ENCODE measurements around the gene RHEX. TPM values are rescaled to one million over a fixed set of nuclear protein-coding genes. Genes with fewer than 3 reads are reported as not detected.

Gene RHEX
- total and polyA plus RNA-seq, 2 of the 13 experiments (the other 11 are each of a cell fraction or from before 2014, with no cell fraction given): 1.4 to 2.7 TPM

DNA sequence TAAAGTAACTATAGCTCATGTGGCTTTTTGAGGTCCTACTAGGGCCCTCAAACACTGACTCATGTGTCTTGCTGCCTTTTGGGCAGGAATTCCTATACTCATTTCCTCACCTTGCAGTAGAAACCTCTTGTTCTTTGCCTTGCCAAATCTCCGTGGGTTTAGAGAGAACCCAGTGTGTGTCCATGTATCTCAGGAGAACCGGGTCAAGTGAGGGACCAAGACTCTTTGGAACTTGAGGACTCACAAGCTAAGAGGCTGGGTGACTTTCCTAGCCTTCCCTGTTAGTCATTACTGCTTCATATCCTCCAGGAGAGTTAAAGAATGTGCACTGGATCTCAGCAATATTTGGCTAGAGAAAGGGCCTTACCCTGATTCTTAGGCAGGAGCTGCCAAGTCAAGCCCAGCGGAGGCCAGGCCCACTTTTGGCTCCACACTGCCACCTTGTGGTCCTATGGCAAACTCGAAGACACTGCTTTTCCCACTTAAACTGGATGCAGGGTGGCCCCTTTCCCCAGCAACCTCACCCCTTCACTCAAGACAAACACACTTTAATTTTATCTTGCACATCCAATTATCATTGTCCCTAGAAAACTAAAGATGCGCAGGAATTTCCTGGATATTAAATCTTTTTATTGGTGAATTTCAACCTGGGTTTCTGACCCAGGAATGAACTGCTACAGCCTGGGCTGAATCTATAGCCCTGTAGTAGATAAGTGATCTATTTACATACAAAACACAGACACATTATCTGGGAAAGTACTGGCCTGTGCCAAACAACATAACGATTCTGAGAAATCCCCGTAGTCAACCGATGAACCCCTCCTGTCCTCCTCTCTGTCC, 53.6 kb downstream of the RHEX start (continued):
- TF ChIP-seq, protein P1, sequence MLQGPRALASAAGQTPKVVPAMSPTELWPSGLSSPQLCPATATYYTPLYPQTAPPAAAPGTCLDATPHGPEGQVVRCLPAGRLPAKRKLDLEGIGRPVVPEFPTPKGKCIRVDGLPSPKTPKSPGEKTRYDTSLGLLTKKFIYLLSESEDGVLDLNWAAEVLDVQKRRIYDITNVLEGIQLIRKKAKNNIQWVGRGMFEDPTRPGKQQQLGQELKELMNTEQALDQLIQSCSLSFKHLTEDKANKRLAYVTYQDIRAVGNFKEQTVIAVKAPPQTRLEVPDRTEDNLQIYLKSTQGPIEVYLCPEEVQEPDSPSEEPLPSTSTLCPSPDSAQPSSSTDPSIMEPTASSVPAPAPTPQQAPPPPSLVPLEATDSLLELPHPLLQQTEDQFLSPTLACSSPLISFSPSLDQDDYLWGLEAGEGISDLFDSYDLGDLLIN (CRISPR knock-in tag; IDR thresholded peaks at IDR 0.05; ENCODE audit: borderline replicate concordance): no peak
- no peak for TF ChIP-seq CENPT (CRISPR knock-in tag; IDR thresholded peaks at IDR 0.05; ENCODE audit: low read depth)
- TF ChIP-seq, protein P2, sequence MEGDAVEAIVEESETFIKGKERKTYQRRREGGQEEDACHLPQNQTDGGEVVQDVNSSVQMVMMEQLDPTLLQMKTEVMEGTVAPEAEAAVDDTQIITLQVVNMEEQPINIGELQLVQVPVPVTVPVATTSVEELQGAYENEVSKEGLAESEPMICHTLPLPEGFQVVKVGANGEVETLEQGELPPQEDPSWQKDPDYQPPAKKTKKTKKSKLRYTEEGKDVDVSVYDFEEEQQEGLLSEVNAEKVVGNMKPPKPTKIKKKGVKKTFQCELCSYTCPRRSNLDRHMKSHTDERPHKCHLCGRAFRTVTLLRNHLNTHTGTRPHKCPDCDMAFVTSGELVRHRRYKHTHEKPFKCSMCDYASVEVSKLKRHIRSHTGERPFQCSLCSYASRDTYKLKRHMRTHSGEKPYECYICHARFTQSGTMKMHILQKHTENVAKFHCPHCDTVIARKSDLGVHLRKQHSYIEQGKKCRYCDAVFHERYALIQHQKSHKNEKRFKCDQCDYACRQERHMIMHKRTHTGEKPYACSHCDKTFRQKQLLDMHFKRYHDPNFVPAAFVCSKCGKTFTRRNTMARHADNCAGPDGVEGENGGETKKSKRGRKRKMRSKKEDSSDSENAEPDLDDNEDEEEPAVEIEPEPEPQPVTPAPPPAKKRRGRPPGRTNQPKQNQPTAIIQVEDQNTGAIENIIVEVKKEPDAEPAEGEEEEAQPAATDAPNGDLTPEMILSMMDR (CRISPR knock-in tag; IDR thresholded peaks at IDR 0.05): peak; percentile 95
- TF ChIP-seq KLF9 (CRISPR knock-in tag; IDR thresholded peaks at IDR 0.05; ENCODE audit: low read depth): no peak
- TF ChIP-seq, protein P3, sequence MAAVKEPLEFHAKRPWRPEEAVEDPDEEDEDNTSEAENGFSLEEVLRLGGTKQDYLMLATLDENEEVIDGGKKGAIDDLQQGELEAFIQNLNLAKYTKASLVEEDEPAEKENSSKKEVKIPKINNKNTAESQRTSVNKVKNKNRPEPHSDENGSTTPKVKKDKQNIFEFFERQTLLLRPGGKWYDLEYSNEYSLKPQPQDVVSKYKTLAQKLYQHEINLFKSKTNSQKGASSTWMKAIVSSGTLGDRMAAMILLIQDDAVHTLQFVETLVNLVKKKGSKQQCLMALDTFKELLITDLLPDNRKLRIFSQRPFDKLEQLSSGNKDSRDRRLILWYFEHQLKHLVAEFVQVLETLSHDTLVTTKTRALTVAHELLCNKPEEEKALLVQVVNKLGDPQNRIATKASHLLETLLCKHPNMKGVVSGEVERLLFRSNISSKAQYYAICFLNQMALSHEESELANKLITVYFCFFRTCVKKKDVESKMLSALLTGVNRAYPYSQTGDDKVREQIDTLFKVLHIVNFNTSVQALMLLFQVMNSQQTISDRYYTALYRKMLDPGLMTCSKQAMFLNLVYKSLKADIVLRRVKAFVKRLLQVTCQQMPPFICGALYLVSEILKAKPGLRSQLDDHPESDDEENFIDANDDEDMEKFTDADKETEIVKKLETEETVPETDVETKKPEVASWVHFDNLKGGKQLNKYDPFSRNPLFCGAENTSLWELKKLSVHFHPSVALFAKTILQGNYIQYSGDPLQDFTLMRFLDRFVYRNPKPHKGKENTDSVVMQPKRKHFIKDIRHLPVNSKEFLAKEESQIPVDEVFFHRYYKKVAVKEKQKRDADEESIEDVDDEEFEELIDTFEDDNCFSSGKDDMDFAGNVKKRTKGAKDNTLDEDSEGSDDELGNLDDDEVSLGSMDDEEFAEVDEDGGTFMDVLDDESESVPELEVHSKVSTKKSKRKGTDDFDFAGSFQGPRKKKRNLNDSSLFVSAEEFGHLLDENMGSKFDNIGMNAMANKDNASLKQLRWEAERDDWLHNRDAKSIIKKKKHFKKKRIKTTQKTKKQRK (IDR thresholded peaks at IDR 0.05; ENCODE audit: low read length): no peak
- no peak for TF ChIP-seq NAIF1 (CRISPR knock-in tag; IDR thresholded peaks at IDR 0.05; ENCODE audit: borderline replicate concordance)
- no peak for TF ChIP-seq PRMT3 (CRISPR knock-in tag; IDR thresholded peaks at IDR 0.05; ENCODE audit: borderline replicate concordance, low read depth)
- no peak for TF ChIP-seq ZNF841 (CRISPR knock-in tag; IDR thresholded peaks at IDR 0.05; ENCODE audit: borderline replicate concordance)
- TF ChIP-seq, protein P4, sequence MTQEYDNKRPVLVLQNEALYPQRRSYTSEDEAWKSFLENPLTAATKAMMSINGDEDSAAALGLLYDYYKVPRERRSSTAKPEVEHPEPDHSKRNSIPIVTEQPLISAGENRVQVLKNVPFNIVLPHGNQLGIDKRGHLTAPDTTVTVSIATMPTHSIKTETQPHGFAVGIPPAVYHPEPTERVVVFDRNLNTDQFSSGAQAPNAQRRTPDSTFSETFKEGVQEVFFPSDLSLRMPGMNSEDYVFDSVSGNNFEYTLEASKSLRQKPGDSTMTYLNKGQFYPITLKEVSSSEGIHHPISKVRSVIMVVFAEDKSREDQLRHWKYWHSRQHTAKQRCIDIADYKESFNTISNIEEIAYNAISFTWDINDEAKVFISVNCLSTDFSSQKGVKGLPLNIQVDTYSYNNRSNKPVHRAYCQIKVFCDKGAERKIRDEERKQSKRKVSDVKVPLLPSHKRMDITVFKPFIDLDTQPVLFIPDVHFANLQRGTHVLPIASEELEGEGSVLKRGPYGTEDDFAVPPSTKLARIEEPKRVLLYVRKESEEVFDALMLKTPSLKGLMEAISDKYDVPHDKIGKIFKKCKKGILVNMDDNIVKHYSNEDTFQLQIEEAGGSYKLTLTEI (CRISPR knock-in tag; conservative IDR thresholded peaks at IDR 0.05): no peak
- TF ChIP-seq SMAD9 (CRISPR knock-in tag; IDR thresholded peaks at IDR 0.05): no peak
- TF ChIP-seq CBX2 (IDR thresholded peaks at IDR 0.05; ENCODE audit: low read depth, low read length): no peak
- TF ChIP-seq CBX2 (CRISPR knock-in tag; IDR thresholded peaks at IDR 0.05; ENCODE audit: low read depth): no peak
- no peak for TF ChIP-seq BRCA1 (CRISPR knock-in tag; IDR thresholded peaks at IDR 0.05)
- TF ChIP-seq MBD4 (IDR thresholded peaks at IDR 0.05; ENCODE audit: borderline replicate concordance, low read length): no peak
- 0 out of 2 replicates have a peak, but pooled peaks have one; percentile 37 for TF ChIP-seq MTF2 (CRISPR knock-in tag; IDR thresholded peaks at IDR 0.05; ENCODE audit: borderline replicate concordance)
- no peak for TF ChIP-seq ZNF10 (CRISPR knock-in tag; IDR thresholded peaks at IDR 0.05; ENCODE audit: borderline replicate concordance, low read depth)

All from HepG2 (cell line).